SKM-1 (cell line): ENCODE measurements around the gene ULK1.

Source experiments
- DNase-seq: peaks from one replicate; lab custom pipeline; 2025; ENCODE audit not compliant: unreplicated experiment; lab: John Stamatoyannopoulos, UW

Gene ULK1

GRCh38 chr12:131907379-131908091 is 13.1 kb downstream of the ULK1 start:
- no peak for DNase-seq

- no peak for DNase-seq
These were observed 14.0 kb downstream of the ULK1 start for GRCh38 chr12:131908092-131909080.

- no peak for DNase-seq
These were observed 14.8 kb downstream of the ULK1 start for GRCh38 chr12:131909081-131909751.

- DNase-seq: no peak
These were observed 15.4 kb downstream of the ULK1 start for GRCh38 chr12:131909752-131910219.

GRCh38 chr12:131910302-131911027 is 16.0 kb downstream of the ULK1 start:
- DNase-seq: no peak

GRCh38 chr12:131911028-131911650 is 16.7 kb downstream of the ULK1 start:
- no peak for DNase-seq

GRCh38 chr12:131911851-131912477 is 17.5 kb downstream of the ULK1 start:
- DNase-seq: no peak

- DNase-seq: no peak
These were observed 18.3 kb downstream of the ULK1 start for GRCh38 chr12:131912518-131913274.

GRCh38 chr12:131913666-131914065 is 19.2 kb downstream of the ULK1 start:
- no peak for DNase-seq

GRCh38 chr12:131914179-131914702 is 19.8 kb downstream of the ULK1 start:
- DNase-seq: no peak

- DNase-seq: no peak
These were observed 20.7 kb downstream of the ULK1 start for GRCh38 chr12:131915000-131915689.

- DNase-seq: no peak
These were observed 21.4 kb downstream of the ULK1 start for GRCh38 chr12:131915823-131916222.

GRCh38 chr12:131916306-131917138 is 22.1 kb downstream of the ULK1 start:
- DNase-seq: no peak

GRCh38 chr12:131917139-131917710 is 22.8 kb downstream of the ULK1 start:
- DNase-seq: no peak

- no peak for DNase-seq
These were observed 23.4 kb downstream of the ULK1 start for GRCh38 chr12:131917711-131918306.

GRCh38 chr12:131918311-131919050 is 24.1 kb downstream of the ULK1 start:
- no peak for DNase-seq
